ENCODE measurements around the gene PSMD14.

DNA sequence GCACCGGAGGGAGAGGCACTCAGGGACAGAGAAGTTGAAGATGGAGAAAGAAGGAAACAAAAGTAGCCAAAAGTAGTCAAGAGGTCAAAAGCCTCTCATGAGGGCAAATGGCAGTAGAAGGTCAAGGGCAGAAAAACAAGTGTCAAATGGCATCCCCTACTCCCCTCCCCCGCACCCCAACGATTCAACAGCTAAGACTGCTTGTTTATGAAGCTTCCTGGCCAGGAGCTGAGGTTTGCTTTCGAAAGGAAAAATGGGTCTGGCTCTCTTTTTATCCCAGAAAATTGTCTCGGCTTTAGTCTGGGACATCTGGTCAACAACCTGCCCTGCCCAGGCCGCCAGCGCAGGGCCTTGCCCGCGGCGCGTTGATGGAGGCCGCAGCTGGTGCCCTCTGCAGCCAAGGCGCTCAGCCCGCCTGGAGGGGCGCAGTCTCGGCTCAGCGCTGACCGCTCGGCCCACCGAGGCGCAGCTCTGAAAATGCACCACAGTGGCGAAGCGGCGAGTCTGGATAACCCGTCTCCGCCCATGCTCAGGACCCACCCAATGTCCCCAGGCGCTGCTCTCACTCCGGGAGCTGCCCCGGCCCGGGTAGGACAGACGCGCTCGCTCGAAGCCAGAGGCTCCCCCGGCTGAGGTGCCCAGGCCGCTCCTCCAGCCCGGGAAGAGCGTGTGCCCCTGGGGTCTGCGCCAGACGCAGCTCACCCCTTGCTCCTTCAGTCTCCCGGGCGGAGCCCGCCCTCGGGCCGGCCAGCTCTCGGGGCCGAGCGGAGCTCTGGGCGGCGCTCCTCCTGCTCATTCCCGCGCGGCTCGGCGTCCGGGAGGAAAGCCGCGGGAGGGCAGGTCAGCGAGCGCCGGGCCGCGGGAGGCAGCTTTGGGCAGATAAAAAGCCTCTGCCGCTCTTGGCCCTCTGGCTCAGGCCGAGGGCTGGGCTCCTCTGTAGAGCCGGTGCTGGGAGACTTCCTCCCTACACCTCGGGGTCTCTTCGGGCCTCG lies 106.1 kb downstream of the PSMD14 start:
- TF ChIP-seq, protein P1, sequence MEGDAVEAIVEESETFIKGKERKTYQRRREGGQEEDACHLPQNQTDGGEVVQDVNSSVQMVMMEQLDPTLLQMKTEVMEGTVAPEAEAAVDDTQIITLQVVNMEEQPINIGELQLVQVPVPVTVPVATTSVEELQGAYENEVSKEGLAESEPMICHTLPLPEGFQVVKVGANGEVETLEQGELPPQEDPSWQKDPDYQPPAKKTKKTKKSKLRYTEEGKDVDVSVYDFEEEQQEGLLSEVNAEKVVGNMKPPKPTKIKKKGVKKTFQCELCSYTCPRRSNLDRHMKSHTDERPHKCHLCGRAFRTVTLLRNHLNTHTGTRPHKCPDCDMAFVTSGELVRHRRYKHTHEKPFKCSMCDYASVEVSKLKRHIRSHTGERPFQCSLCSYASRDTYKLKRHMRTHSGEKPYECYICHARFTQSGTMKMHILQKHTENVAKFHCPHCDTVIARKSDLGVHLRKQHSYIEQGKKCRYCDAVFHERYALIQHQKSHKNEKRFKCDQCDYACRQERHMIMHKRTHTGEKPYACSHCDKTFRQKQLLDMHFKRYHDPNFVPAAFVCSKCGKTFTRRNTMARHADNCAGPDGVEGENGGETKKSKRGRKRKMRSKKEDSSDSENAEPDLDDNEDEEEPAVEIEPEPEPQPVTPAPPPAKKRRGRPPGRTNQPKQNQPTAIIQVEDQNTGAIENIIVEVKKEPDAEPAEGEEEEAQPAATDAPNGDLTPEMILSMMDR (IDR thresholded peaks at IDR 0.05) = no peak
- TF ChIP-seq EP300 (IDR thresholded peaks at IDR 0.05) = no peak

All from upper lobe of left lung (tissue), 4 donors.